GM20431 (cell line): ENCODE data around the gene KRTCAP2.

Experiments
- in situ Hi-C: fragments of 300-500 bp; cut with MseI, MboI; formaldehyde crosslinking; loops from one replicate; pipeline ENCODE4 v1.15.0; 2020; ENCODE audit warnings: low sequenced_read_pairs; ENCODE audit not compliant: unreplicated experiment

KRTCAP2 gene

GRCh38 chr1:155137154-155137949 lies 35.8 kb downstream of the KRTCAP2 start:
- in situ Hi-C loops: no loop called here

GRCh38 chr1:155136748-155137147 lies 36.4 kb downstream of the KRTCAP2 start:
- in situ Hi-C loops: no loop called here

- in situ Hi-C loops: no loop called here
Observed at GRCh38 chr1:155135415-155136028, 37.6 kb downstream of the KRTCAP2 start, which contains the start of gene SLC50A1. Gene SLC50A1, plus strand, starts transcription at chr1:155135852. Its CDS starts 60 bp downstream, at chr1:155135912.

- in situ Hi-C loops: no loop called here
Observed at GRCh38 chr1:155134880-155135414, 38.2 kb downstream of the KRTCAP2 start.

GRCh38 chr1:155134322-155134721 lies 38.8 kb downstream of the KRTCAP2 start:
- in situ Hi-C loops: no loop called here

DNA sequence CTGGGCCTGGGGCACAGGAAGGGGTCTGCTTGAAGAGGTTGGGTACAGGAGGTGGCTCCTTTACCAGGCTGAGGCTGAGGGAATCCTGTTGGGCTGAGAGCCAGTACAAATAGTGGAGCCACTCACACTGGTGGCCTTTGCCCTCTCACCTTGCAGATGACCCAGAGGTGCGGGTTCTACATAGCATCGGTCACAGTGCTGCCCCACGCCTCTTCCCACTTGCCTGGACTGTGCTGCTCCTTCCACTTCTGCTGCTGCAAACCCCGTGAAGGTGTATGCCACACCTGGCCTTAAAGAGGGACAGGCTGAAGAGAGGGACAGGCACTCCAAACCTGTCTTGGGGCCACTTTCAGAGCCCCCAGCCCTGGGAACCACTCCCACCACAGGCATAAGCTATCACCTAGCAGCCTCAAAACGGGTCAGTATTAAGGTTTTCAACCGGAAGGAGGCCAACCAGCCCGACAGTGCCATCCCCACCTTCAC lies 39.3 kb downstream of the KRTCAP2 start:
- in situ Hi-C loops: no loop called here

DNA sequence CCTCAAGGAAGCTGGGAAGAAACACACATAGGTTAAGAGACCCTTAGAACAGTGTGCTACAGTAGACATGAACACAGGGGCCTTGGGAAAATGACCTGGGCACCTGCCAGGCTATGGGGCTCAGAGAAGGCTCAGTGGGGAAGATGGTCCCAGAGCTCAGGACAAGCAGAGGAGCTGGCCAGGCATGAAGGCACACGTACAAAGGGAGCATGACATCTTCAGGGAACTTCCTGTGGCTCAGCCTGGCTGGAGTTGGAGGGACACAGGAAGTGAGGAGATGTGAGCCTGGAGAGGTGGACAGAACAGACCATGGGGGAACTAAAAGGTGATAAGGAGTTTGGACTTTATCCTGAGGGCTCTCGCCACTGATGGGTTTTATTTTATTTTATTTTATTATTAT lies 41.2 kb downstream of the KRTCAP2 start:
- in situ Hi-C loops: no loop called here

GRCh38 chr1:155131285-155131684 lies 41.8 kb downstream of the KRTCAP2 start:
- in situ Hi-C loops: no loop called here

- in situ Hi-C loops: no loop called here
Observed at GRCh38 chr1:155130272-155131006, 42.7 kb downstream of the KRTCAP2 start.

- in situ Hi-C loops: no loop called here
Observed at GRCh38 chr1:155128755-155129473, 44.2 kb downstream of the KRTCAP2 start.

GRCh38 chr1:155127967-155128754 lies 44.9 kb downstream of the KRTCAP2 start:
- in situ Hi-C loops: no loop called here

DNA sequence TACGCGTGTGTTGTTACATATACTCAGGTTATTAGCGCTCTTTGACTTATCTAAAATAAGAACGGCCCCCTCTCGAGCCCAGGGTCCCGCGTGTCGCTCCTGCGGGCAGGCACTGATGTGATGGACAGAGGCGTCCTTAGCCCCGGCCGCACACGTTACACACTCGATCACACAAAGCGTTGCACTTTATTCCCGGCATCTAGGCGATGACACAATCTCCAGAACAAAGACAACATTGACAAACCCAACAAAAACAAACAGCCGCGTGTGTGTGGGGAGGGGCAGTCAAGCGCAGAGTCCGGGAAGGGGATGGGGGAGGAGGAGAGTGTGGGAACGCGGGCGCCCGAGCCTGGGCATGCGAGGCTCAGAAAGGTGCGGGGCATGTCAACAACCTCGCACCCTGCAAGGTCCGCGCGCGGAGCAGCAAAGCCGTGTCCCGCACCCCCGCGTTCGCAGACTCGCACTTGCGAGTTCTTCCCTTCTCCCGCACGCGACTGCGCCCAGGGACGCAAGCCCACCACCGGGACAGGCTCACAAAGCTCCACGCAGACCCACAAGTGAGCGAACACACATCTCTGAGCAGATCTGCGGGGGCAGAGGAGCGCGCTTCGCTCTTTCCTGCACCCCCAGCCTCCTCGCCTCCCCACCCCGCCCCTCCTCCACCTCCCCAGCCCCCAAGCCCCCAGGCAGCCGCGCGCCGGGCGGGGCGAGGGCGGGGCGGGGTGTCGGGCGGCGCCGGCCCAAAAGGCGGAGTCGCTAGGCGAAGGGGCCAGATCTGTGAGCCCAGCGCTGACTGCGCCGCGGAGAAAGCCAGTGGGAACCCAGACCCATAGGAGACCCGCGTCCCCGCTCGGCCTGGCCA lies 45.8 kb downstream of the KRTCAP2 start, which contains the start of gene EFNA1:
TSS of gene EFNA1 (plus strand) at position 772 of the 862 bp plus-strand sequence. CDS start 102 bp downstream, outside the sequence.
- in situ Hi-C loops: no loop called here

- in situ Hi-C loops: no loop called here
Observed at GRCh38 chr1:155126556-155127104, 46.5 kb downstream of the KRTCAP2 start.

- in situ Hi-C loops: no loop called here
Observed at GRCh38 chr1:155125946-155126555, 47.1 kb downstream of the KRTCAP2 start.

GRCh38 chr1:155125511-155125945 lies 47.6 kb downstream of the KRTCAP2 start:
- in situ Hi-C loops: no loop called here

DNA sequence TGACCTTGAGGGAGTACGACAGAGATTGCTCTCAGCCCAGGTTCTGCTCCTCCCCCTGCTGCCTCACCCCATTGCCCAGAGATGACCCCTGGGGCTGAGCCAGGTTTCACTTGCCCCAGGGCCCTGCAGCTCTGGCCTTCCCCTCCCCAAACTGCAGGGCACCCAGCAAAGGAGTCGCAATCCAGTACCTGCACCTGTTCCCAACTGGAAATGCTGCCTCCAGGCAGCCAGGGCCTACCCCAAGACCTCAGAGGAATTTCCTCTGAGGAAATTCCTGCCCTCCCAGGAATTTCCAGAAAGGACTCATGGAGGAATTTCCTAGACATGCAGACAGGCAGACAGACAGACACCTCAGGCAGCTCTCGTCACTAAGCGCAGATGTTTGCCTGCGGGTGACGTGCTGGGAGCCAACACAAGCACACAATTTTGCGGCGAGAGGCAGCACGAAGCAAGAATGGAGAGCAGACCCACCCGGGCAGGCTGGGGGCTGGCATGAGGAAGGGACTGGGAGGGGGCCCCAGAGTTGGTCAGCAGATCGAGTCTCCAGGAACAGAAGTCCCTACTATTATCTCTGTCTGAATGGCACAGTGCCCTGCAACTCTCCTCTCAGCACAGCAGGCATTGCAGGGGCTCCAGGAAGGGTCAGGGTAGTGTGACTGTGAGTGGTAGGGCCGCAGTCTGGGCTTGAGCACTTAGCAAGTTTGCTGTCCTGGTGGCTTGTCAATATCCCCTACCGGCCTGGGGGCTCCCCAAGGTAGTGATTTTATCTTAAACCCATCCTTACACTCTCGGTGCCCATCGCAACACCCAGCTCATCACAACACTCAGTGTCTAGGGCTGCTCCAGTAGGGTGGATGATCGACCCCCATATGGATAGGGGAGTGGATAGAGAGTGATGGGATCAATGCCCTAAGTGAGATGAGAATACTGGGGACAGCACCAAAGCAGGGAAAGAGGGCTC lies 48.3 kb downstream of the KRTCAP2 start:
- in situ Hi-C loops: no loop called here
